ENCODE data around the gene SRGAP1. TPM values are rescaled to one million over a fixed set of nuclear protein-coding genes. Genes with fewer than 3 reads are reported as not detected.
A peak's percentile ranks its signal among the peaks of the same experiment; 100 is the strongest.

Gene SRGAP1
- polyA plus RNA-seq, 5 donors: 7.7 to 11.0 (median 9.1) TPM

- DNase-seq: no peak
Observed at GRCh38 chr12:63934936-63935335, 90.4 kb downstream of the SRGAP1 start.

- DNase-seq: no peak
Observed at GRCh38 chr12:63935361-63935760, 90.9 kb downstream of the SRGAP1 start.

GRCh38 chr12:63937378-63938316 is 93.1 kb downstream of the SRGAP1 start:
- no peak for DNase-seq

- DNase-seq: no peak
Observed at GRCh38 chr12:63940310-63941005, 96.0 kb downstream of the SRGAP1 start.

GRCh38 chr12:63941166-63941800 is 96.8 kb downstream of the SRGAP1 start:
- no peak for DNase-seq

GRCh38 chr12:63941879-63942278 is 97.4 kb downstream of the SRGAP1 start:
- DNase-seq: no peak

- no peak for DNase-seq
Observed at GRCh38 chr12:63942464-63943241, 98.2 kb downstream of the SRGAP1 start.

GRCh38 chr12:63944034-63944579 is 99.6 kb downstream of the SRGAP1 start:
- DNase-seq: no peak

GRCh38 chr12:63944586-63945228 is 100.2 kb downstream of the SRGAP1 start:
- DNase-seq: no peak

GRCh38 chr12:63945777-63946176 is 101.3 kb downstream of the SRGAP1 start:
- no peak for DNase-seq

GRCh38 chr12:63948211-63948610 is 103.7 kb downstream of the SRGAP1 start:
- DNase-seq: no peak

- DNase-seq: peak; percentile 45 to 49
Observed at GRCh38 chr12:63949902-63950301, 105.4 kb downstream of the SRGAP1 start.

GRCh38 chr12:63952995-63953394 is 108.5 kb downstream of the SRGAP1 start:
- no peak for DNase-seq

- DNase-seq: peak; percentile 52 to 53
Observed at GRCh38 chr12:63955831-63956666, 111.5 kb downstream of the SRGAP1 start.

- no peak for DNase-seq
Observed at GRCh38 chr12:63957496-63957895, 113.0 kb downstream of the SRGAP1 start.

GRCh38 chr12:63958876-63959580 is 114.5 kb downstream of the SRGAP1 start:
- no peak for DNase-seq

GRCh38 chr12:63961048-63961447 is 116.5 kb downstream of the SRGAP1 start:
- DNase-seq: no peak

- DNase-seq: no peak
Observed at GRCh38 chr12:63961543-63961942, 117.0 kb downstream of the SRGAP1 start.

GRCh38 chr12:63963868-63964267 is 119.4 kb downstream of the SRGAP1 start:
- no peak for DNase-seq

Measured in right lung (tissue), 5 donors.